HUES48 (cell line): ENCODE results near the gene STK32B.
A peak's percentile ranks its signal among the peaks of the same experiment; 100 is the strongest.

ENCODE experiments used
- H3K27ac ChIP-seq: one replicate; pipeline ENCODE4 v1.7.0; 2013; ENCODE audit warnings: low read depth, low read length, inconsistent platforms
- H3K27me3 ChIP-seq: 2 replicates; pipeline ENCODE4 v1.6.1; 2013; ENCODE audit warnings: mild to moderate bottlenecking, low read length; ENCODE audit not compliant: control insufficient read depth, insufficient read depth
- H3K36me3 ChIP-seq: 2 replicates; pipeline ENCODE4 v1.6.1; 2013; ENCODE audit warnings: low read length; ENCODE audit not compliant: control insufficient read depth, insufficient read depth
- H3K4me1 ChIP-seq: 2 replicates; pipeline ENCODE4 v1.6.1; 2013; ENCODE audit warnings: mild to moderate bottlenecking, low read length; ENCODE audit not compliant: control insufficient read depth, insufficient read depth
- H3K4me3 ChIP-seq: 2 replicates; pipeline ENCODE4 v1.5.1; 2013; ENCODE audit warnings: mild to moderate bottlenecking, low read depth, low read length
- H3K9ac ChIP-seq: 2 replicates; pipeline ENCODE4 v1.6.1; 2013; ENCODE audit warnings: mild to moderate bottlenecking, low read depth, low read length, moderate library complexity
- H3K9me3 ChIP-seq: 2 replicates; pipeline ENCODE4 v1.6.1; 2013; ENCODE audit warnings: low read length; ENCODE audit not compliant: control insufficient read depth, insufficient read depth

STK32B gene

GRCh38 chr4:5014007-5014682 lies 37.1 kb upstream of the STK32B start:
- no peaks in the 10 kb centered on the region for H3K9me3 ChIP-seq
- no peak overlapping the region for H3K9ac ChIP-seq
- H3K4me3 ChIP-seq = no peak overlapping the region
- no peaks in the 10 kb centered on the region for H3K36me3 ChIP-seq
- peaks cover 8% of the 10 kb centered on the region; the same call in 1 of the 2 replicates for H3K4me1 ChIP-seq
- H3K27me3 ChIP-seq = no peaks in the 10 kb centered on the region; the same call in 1 of the 2 replicates
- H3K27ac ChIP-seq = no peak overlapping the region

GRCh38 chr4:5018096-5018495 lies 33.2 kb upstream of the STK32B start:
- peaks cover 8% of the 10 kb centered on the region; the same call in 1 of the 2 replicates for H3K4me1 ChIP-seq
- no peak overlapping the region for H3K9ac ChIP-seq
- H3K9me3 ChIP-seq = no peaks in the 10 kb centered on the region
- H3K27me3 ChIP-seq = no peaks in the 10 kb centered on the region; the same call in 1 of the 2 replicates
- no peak overlapping the region for H3K27ac ChIP-seq
- H3K36me3 ChIP-seq = no peaks in the 10 kb centered on the region
- H3K4me3 ChIP-seq = no peak overlapping the region

- H3K27ac ChIP-seq = no peak overlapping the region
- no peaks in the 10 kb centered on the region for H3K36me3 ChIP-seq
- peak overlapping the region; percentile 37; the same call in 1 of the 2 replicates for H3K4me3 ChIP-seq
- H3K27me3 ChIP-seq = no peaks in the 10 kb centered on the region; the same call in 1 of the 2 replicates
- no peaks in the 10 kb centered on the region for H3K9me3 ChIP-seq
- peaks cover 8% of the 10 kb centered on the region; the same call in 1 of the 2 replicates for H3K4me1 ChIP-seq
- H3K9ac ChIP-seq = no peak overlapping the region
These were observed 32.7 kb upstream of the STK32B start for GRCh38 chr4:5018603-5019002.

GRCh38 chr4:5019274-5019673 lies 32.0 kb upstream of the STK32B start, which contains the start of gene CYTL1:
CYTL1 (minus strand) TSS chr4:5019458; CDS start chr4:5019445, 13 bp downstream.
- Histone ChIP-seq H3K9ac (no peak within 1 kb of the TSS), H3K4me1 (peaks cover 8% of the 10 kb centered on the region; the same call in 1 of the 2 replicates), H3K4me3 (peak within 1 kb of the TSS; percentile 37), H3K27me3 (no peaks in the 10 kb centered on the region; the same call in 1 of the 2 replicates), H3K36me3 (no peaks in the 10 kb centered on the region), H3K27ac (no peak within 1 kb of the TSS), H3K9me3 (no peaks in the 10 kb centered on the region)

- H3K27ac ChIP-seq = no peak overlapping the region
- no peak overlapping the region for H3K4me3 ChIP-seq
- no peaks in the 10 kb centered on the region for H3K27me3 ChIP-seq
- no peak overlapping the region for H3K9ac ChIP-seq
- no peaks in the 10 kb centered on the region for H3K36me3 ChIP-seq
- no peaks in the 10 kb centered on the region for H3K9me3 ChIP-seq
- peaks cover 8% of the 10 kb centered on the region; the same call in 1 of the 2 replicates for H3K4me1 ChIP-seq
These were observed 31.5 kb upstream of the STK32B start for GRCh38 chr4:5019796-5020195.

GRCh38 chr4:5020341-5020740 lies 30.9 kb upstream of the STK32B start:
- Histone ChIP-seq H3K9me3 (no peaks in the 10 kb centered on the region), H3K36me3 (no peaks in the 10 kb centered on the region), H3K27ac (no peak overlapping the region), H3K9ac (no peak overlapping the region), H3K4me1 (peaks cover 8% of the 10 kb centered on the region; the same call in 1 of the 2 replicates), H3K27me3 (no peaks in the 10 kb centered on the region), H3K4me3 (no peak overlapping the region)

GRCh38 chr4:5021546-5021945 lies 29.7 kb upstream of the STK32B start:
- H3K27me3 ChIP-seq = no peaks in the 10 kb centered on the region
- H3K9me3 ChIP-seq = no peaks in the 10 kb centered on the region
- H3K9ac ChIP-seq = no peak overlapping the region

GRCh38 chr4:5024673-5025072 lies 26.6 kb upstream of the STK32B start:
- H3K27me3 ChIP-seq = peaks cover 5% of the 10 kb centered on the region; the same call in 1 of the 2 replicates
- H3K36me3 ChIP-seq = no peaks in the 10 kb centered on the region
- no peaks in the 10 kb centered on the region for H3K9me3 ChIP-seq
- no peak overlapping the region for H3K4me3 ChIP-seq
- no peaks in the 10 kb centered on the region for H3K4me1 ChIP-seq
- H3K27ac ChIP-seq = no peak overlapping the region
- no peak overlapping the region for H3K9ac ChIP-seq

More at GRCh38 chr4:5021546-5021945, 29.7 kb upstream of the STK32B start:
- Histone ChIP-seq H3K36me3 (no peaks in the 10 kb centered on the region), H3K27ac (no peak overlapping the region), H3K4me3 (no peak overlapping the region), H3K4me1 (peaks cover 8% of the 10 kb centered on the region; the same call in 1 of the 2 replicates)

- Histone ChIP-seq H3K27me3 (peaks cover 5% of the 10 kb centered on the region; the same call in 1 of the 2 replicates), H3K4me1 (no peaks in the 10 kb centered on the region), H3K27ac (no peak overlapping the region), H3K9ac (no peak overlapping the region), H3K36me3 (no peaks in the 10 kb centered on the region), H3K9me3 (no peaks in the 10 kb centered on the region), H3K4me3 (no peak overlapping the region)
These were observed 24.9 kb upstream of the STK32B start for GRCh38 chr4:5026371-5026770.

- Histone ChIP-seq H3K9me3 (no peaks in the 10 kb centered on the region), H3K36me3 (no peaks in the 10 kb centered on the region), H3K27ac (no peak overlapping the region), H3K4me3 (no peak overlapping the region), H3K27me3 (peaks cover 5% of the 10 kb centered on the region; the same call in 1 of the 2 replicates), H3K9ac (no peak overlapping the region), H3K4me1 (no peaks in the 10 kb centered on the region)
These were observed 23.9 kb upstream of the STK32B start for GRCh38 chr4:5027346-5027745.

GRCh38 chr4:5028480-5028879 lies 22.8 kb upstream of the STK32B start:
- Histone ChIP-seq H3K9ac (no peak overlapping the region), H3K4me3 (no peak overlapping the region), H3K4me1 (no peaks in the 10 kb centered on the region), H3K9me3 (no peaks in the 10 kb centered on the region), H3K27ac (no peak overlapping the region), H3K36me3 (no peaks in the 10 kb centered on the region), H3K27me3 (peaks cover 5% of the 10 kb centered on the region; the same call in 1 of the 2 replicates)
